Measurements from ENCODE around the gene SLX4IP. TPM values are rescaled to one million over a fixed set of nuclear protein-coding genes. Genes with fewer than 3 reads are reported as not detected.
A peak's percentile ranks its signal among the peaks of the same experiment; 100 is the strongest.

The SLX4IP gene
- total and polyA plus RNA-seq, 2 of the 13 experiments (the other 11 are each of a cell fraction or from before 2014, with no cell fraction given), result 3.6 to 7.3 TPM

GRCh38 chr20:10434467-10434831 lies 656 bp upstream of the SLX4IP start (continued):
- TF ChIP-seq ZHX2 (IDR thresholded peaks at IDR 0.05; ENCODE audit: low read depth) (no peak), ZHX2 (CRISPR knock-in tag; IDR thresholded peaks at IDR 0.05; ENCODE audit: borderline replicate concordance) (no peak; the same call in 1 of the 2 replicates), FOXP4 (CRISPR knock-in tag; IDR thresholded peaks at IDR 0.05) (no peak), SKIL (CRISPR knock-in tag; IDR thresholded peaks at IDR 0.05; ENCODE audit: borderline replicate concordance) (no peak), FOXO1 (CRISPR knock-in tag; IDR thresholded peaks at IDR 0.05) (no peak), DMAP1 (CRISPR knock-in tag; IDR thresholded peaks at IDR 0.05) (peak; percentile 0; the same call in 1 of the 2 replicates), CHCHD3 (CRISPR knock-in tag; IDR thresholded peaks at IDR 0.05) (no peak), ZNF446 (CRISPR knock-in tag; IDR thresholded peaks at IDR 0.05) (no peak), TCF7 (IDR thresholded peaks at IDR 0.05; ENCODE audit: low read depth) (no peak), HMGXB4 (CRISPR knock-in tag; IDR thresholded peaks at IDR 0.05; ENCODE audit: borderline replicate concordance in 1 of 2, low read depth in 1 of 2) (peak in 1 of 2 experiments; percentile 38; a peak in 2 of 4 replicates), ZNF749 (CRISPR knock-in tag; IDR thresholded peaks at IDR 0.05; ENCODE audit: borderline replicate concordance) (no peak), ZNF230 (CRISPR knock-in tag; IDR thresholded peaks at IDR 0.05) (peak; percentile 12; the same call in 1 of the 2 replicates), PPARG (CRISPR knock-in tag; conservative IDR thresholded peaks at IDR 0.05) (0 out of 2 replicates have a peak, but pooled peaks have one; percentile 12), BCL6 (CRISPR knock-in tag; IDR thresholded peaks at IDR 0.05) (0 out of 2 replicates have a peak, but pooled peaks have one; percentile 7), ZFP36 (IDR thresholded peaks at IDR 0.05; ENCODE audit: borderline replicate concordance, low read depth, low read length, partially characterized antibody) (no peak), YEATS4 (CRISPR knock-in tag; IDR thresholded peaks at IDR 0.05; ENCODE audit: borderline replicate concordance) (peak; percentile 63; the same call in 1 of the 2 replicates), HMG20B (CRISPR knock-in tag; conservative IDR thresholded peaks at IDR 0.05) (0 out of 2 replicates have a peak, but pooled peaks have one; percentile 2), ZNF790 (CRISPR knock-in tag; IDR thresholded peaks at IDR 0.05; ENCODE audit: borderline replicate concordance) (0 out of 2 replicates have a peak, but pooled peaks have one; percentile 19), DNMT1 (CRISPR knock-in tag; IDR thresholded peaks at IDR 0.05) (no peak; the same call in 1 of the 2 replicates)
